ENCODE results near the gene ADPGK.

- TF ChIP-seq CTCF (IDR thresholded peaks at IDR 0.05): no peak
- no peak for TF ChIP-seq POLR2A (IDR thresholded peaks at IDR 0.05)
Observed at GRCh38 chr15:72801590-72802325, 18.2 kb upstream of the ADPGK start.

All from transverse colon (tissue), 3 donors.